ENCODE data around the gene ARL10.

The ARL10 gene

GRCh38 chr5:176413255-176413565 is 47.9 kb downstream of the ARL10 start:
- DNase-seq: peak in 1 of 2 donors; percentile 7

- no peak for DNase-seq
These were observed 48.5 kb downstream of the ARL10 start for GRCh38 chr5:176413709-176414191.

- no peak for DNase-seq
These were observed 49.4 kb downstream of the ARL10 start for GRCh38 chr5:176414704-176415103.

- no peak for DNase-seq
These were observed 50.1 kb downstream of the ARL10 start for GRCh38 chr5:176415240-176415951.

GRCh38 chr5:176415952-176416924 is 51.0 kb downstream of the ARL10 start, which contains the start of gene CLTB:
Gene CLTB, minus strand, starts transcription at chr5:176416539. Its CDS starts 176 bp downstream, at chr5:176416363.
- peak; percentile 90 to 93 for DNase-seq

- no peak for DNase-seq
These were observed 51.7 kb downstream of the ARL10 start for GRCh38 chr5:176416965-176417364.

GRCh38 chr5:176418251-176418650 is 53.0 kb downstream of the ARL10 start:
- no peak for DNase-seq

- no peak for DNase-seq
These were observed 54.8 kb downstream of the ARL10 start for GRCh38 chr5:176420086-176420485.

- DNase-seq: no peak
These were observed 55.8 kb downstream of the ARL10 start for GRCh38 chr5:176420972-176421544.

- DNase-seq: no peak
These were observed 58.9 kb downstream of the ARL10 start for GRCh38 chr5:176424181-176424580.

- DNase-seq: no peak
These were observed 59.9 kb downstream of the ARL10 start for GRCh38 chr5:176425138-176425537.

- DNase-seq: no peak
These were observed 60.5 kb downstream of the ARL10 start for GRCh38 chr5:176425791-176426190.

- no peak for DNase-seq
These were observed 61.6 kb downstream of the ARL10 start for GRCh38 chr5:176426876-176427275.

GRCh38 chr5:176427971-176428370 is 62.7 kb downstream of the ARL10 start:
- no peak for DNase-seq

GRCh38 chr5:176429972-176430371 is 64.7 kb downstream of the ARL10 start:
- DNase-seq: no peak

Data from CD4-positive, alpha-beta T cell treated with Interleukin-4 for 1 hour (primary cell).